Loucy (cell line): ENCODE results near the gene SERP2.

Source experiments
- H2AFZ ChIP-seq: fragments of 200-600 bp; sonication (generic); 2 replicates; pipeline ENCODE4 v1.6.0; 2016; ENCODE audit warnings: antibody characterized with exemption, mild to moderate bottlenecking, low read length, moderate library complexity
- H3F3A ChIP-seq: fragments of 200-600 bp; 2 replicates; pipeline ENCODE4 v1.6.0; 2016; ENCODE audit warnings: antibody characterized with exemption, low read depth, mild to moderate bottlenecking
- H3K27me3 ChIP-seq: fragments of 200-600 bp; sonication (generic); 2 replicates; pipeline ENCODE4 v1.6.1; 2014; ENCODE audit warnings: low read length, mild to moderate bottlenecking; ENCODE audit not compliant: insufficient read depth, poor library complexity, severe bottlenecking
- H3K36me3 ChIP-seq: fragments of 200-600 bp; sonication (generic); 2 replicates; pipeline ENCODE4 v1.6.1; 2016; ENCODE audit warnings: low read length; ENCODE audit not compliant: insufficient read depth
- H3K4me1 ChIP-seq: fragments of 200-600 bp; sonication (generic); 2 replicates; pipeline ENCODE4 v1.5.1; 2014; ENCODE audit warnings: low read length, mild to moderate bottlenecking; ENCODE audit not compliant: insufficient read depth, poor library complexity, severe bottlenecking
- H3K4me2 ChIP-seq: fragments of 200-600 bp; sonication (generic); 2 replicates; pipeline ENCODE4 v1.6.0; 2014; ENCODE audit warnings: antibody characterized with exemption, low read length, low read depth, mild to moderate bottlenecking; ENCODE audit not compliant: poor library complexity, severe bottlenecking
- H3K4me3 ChIP-seq: fragments of 200-600 bp; sonication (generic); 2 replicates; pipeline ENCODE4 v1.5.1; 2014; ENCODE audit warnings: low read length, mild to moderate bottlenecking, mixed read lengths; ENCODE audit not compliant: poor library complexity, severe bottlenecking
- H3K79me2 ChIP-seq: fragments of 200-600 bp; sonication (generic); 2 replicates; pipeline ENCODE4 v1.6.1; 2014; ENCODE audit warnings: low read length; ENCODE audit not compliant: insufficient read depth
- H3K9ac ChIP-seq: fragments of 200-600 bp; sonication (generic); 2 replicates; pipeline ENCODE4 v1.6.0; 2014; ENCODE audit warnings: mild to moderate bottlenecking, low read depth, low read length, moderate library complexity; ENCODE audit not compliant: poor library complexity, severe bottlenecking
- H3K9me2 ChIP-seq: fragments of 200-600 bp; sonication (generic); replicated peaks from 2 replicates; pipeline ENCODE4 v1.6.1; 2016; ENCODE audit warnings: low read depth, low read length, mixed read lengths
- H3K9me3 ChIP-seq: fragments of 200-600 bp; sonication (generic); 2 replicates; pipeline ENCODE4 v1.6.1; 2014; ENCODE audit warnings: mild to moderate bottlenecking, antibody characterized with exemption, low read length, low read depth; ENCODE audit not compliant: insufficient read depth
- H4K20me1 ChIP-seq: fragments of 200-600 bp; sonication (generic); 2 replicates; pipeline ENCODE4 v1.6.0; 2014; ENCODE audit warnings: antibody characterized with exemption, low read length, mild to moderate bottlenecking; ENCODE audit not compliant: insufficient read depth, poor library complexity, severe bottlenecking
- EZH2phosphoT487 ChIP-seq: fragments of 200-600 bp; IDR thresholded peaks from 2 replicates; pipeline ENCODE4 v1.6.1; 2018; ENCODE audit warnings: antibody characterized with exemption, mild to moderate bottlenecking, moderate library complexity, borderline replicate concordance
- TF ChIP-seq, protein P1 (sequence below): fragments of 200-600 bp; sonication (generic); conservative IDR thresholded peaks from 2 replicates; pipeline ENCODE4 v1.5.1; 2014; ENCODE audit warnings: mild to moderate bottlenecking, antibody characterized with exemption, low read length

The SERP2 gene

GRCh38 chr13:44359983-44360375 is 13.6 kb upstream of the SERP2 start:
- Histone ChIP-seq H3F3A (no peaks in the 10 kb centered on the region), H3K79me2 (no peaks in the 10 kb centered on the region), H2AFZ (peak overlapping the region; percentile 13; the same call in 1 of the 2 replicates), H4K20me1 (no peaks in the 10 kb centered on the region), H3K9me2 (no peaks in the 10 kb centered on the region), H3K9ac (peak overlapping the region; percentile 3), H3K4me3 (no peak overlapping the region), H3K4me1 (peaks cover 50% of the 10 kb centered on the region), H3K4me2 (peak overlapping the region; percentile 33), H3K36me3 (no peaks in the 10 kb centered on the region), H3K27me3 (no peaks in the 10 kb centered on the region), H3K9me3 (no peaks in the 10 kb centered on the region)
- TF ChIP-seq, protein P1, sequence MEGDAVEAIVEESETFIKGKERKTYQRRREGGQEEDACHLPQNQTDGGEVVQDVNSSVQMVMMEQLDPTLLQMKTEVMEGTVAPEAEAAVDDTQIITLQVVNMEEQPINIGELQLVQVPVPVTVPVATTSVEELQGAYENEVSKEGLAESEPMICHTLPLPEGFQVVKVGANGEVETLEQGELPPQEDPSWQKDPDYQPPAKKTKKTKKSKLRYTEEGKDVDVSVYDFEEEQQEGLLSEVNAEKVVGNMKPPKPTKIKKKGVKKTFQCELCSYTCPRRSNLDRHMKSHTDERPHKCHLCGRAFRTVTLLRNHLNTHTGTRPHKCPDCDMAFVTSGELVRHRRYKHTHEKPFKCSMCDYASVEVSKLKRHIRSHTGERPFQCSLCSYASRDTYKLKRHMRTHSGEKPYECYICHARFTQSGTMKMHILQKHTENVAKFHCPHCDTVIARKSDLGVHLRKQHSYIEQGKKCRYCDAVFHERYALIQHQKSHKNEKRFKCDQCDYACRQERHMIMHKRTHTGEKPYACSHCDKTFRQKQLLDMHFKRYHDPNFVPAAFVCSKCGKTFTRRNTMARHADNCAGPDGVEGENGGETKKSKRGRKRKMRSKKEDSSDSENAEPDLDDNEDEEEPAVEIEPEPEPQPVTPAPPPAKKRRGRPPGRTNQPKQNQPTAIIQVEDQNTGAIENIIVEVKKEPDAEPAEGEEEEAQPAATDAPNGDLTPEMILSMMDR: no peak
- TF ChIP-seq EZH2phosphoT487: no peak

GRCh38 chr13:44362394-44363040 is 11.1 kb upstream of the SERP2 start:
- H3K9me2 ChIP-seq: no peaks in the 10 kb centered on the region
- peak overlapping the region; percentile 41; the same call in 1 of the 2 replicates for H2AFZ ChIP-seq
- peaks cover 49% of the 10 kb centered on the region for H3K4me1 ChIP-seq
- H3K79me2 ChIP-seq: no peaks in the 10 kb centered on the region
- no peak overlapping the region for H3K4me2 ChIP-seq
- H3K9ac ChIP-seq: no peak overlapping the region
- no peak for TF ChIP-seq EZH2phosphoT487
- TF ChIP-seq, protein P1: no peak
- no peaks in the 10 kb centered on the region for H3F3A ChIP-seq
- H3K27me3 ChIP-seq: no peaks in the 10 kb centered on the region
- no peak overlapping the region for H3K4me3 ChIP-seq
- no peaks in the 10 kb centered on the region for H4K20me1 ChIP-seq
- no peaks in the 10 kb centered on the region for H3K36me3 ChIP-seq
- H3K9me3 ChIP-seq: no peaks in the 10 kb centered on the region

DNA sequence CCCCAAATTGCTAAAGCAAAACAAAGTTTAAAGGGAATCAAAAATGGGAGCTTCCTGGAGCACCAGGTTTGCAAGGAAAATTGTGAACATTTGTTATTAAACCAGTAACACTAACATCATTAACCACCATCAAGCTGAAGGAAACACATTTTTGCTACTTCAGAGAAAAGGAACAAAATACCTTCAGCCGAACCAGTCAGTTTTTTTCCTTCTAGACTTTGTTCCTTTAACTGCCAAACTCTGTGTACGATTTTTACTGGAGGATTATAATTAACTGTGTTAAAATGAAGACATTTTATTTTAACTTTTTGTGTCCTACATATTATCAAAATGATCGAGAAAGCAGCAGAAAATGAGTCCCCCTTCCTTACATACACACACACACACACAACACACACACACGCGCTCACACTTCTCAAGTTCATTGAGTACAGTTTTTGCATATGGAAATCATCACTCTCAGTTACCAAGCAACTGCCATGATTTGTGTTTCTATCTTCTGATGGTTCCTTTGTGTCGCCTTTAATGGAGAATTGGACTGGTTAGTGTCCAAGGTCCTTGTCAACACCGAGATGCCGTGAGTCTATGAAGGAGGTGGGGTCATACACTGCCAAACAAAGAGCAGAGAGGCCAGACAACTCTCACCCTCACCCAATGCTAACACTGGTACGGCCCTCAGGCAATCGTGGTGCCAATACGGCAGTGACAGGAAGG is 9.8 kb upstream of the SERP2 start:
- Histone ChIP-seq H3K4me3 (no peak overlapping the region), H3K4me2 (no peak overlapping the region), H3K79me2 (no peaks in the 10 kb centered on the region), H3K4me1 (peaks cover 36% of the 10 kb centered on the region), H3K9me3 (no peaks in the 10 kb centered on the region), H4K20me1 (no peaks in the 10 kb centered on the region), H2AFZ (peak overlapping the region; percentile 44; the same call in 1 of the 2 replicates), H3K27me3 (no peaks in the 10 kb centered on the region), H3F3A (no peaks in the 10 kb centered on the region), H3K9ac (no peak overlapping the region), H3K36me3 (no peaks in the 10 kb centered on the region), H3K9me2 (no peaks in the 10 kb centered on the region)
- TF ChIP-seq, protein P1: no peak
- no peak for TF ChIP-seq EZH2phosphoT487
